Nephron progenitor cell (in vitro differentiated cells): ENCODE measurements around the gene SMCO4.

ENCODE experiments used
- DNase-seq: peaks from one replicate; pipeline ENCODE4 v3.0.0; 2021
- H3K27ac Mint-ChIP-seq: 2 replicates; pipeline ENCODE4 v1.8.0; 2021; ENCODE audit warnings: mild to moderate bottlenecking, moderate library complexity, mixed read lengths
- H3K27me3 Mint-ChIP-seq: 2 replicates; pipeline ENCODE4 v1.8.0; 2021; ENCODE audit warnings: mild to moderate bottlenecking, low read depth, mixed read lengths; ENCODE audit not compliant: poor library complexity
- H3K36me3 Mint-ChIP-seq: 2 replicates; pipeline ENCODE4 v1.8.0; 2021; ENCODE audit warnings: low read depth, mixed read lengths
- H3K4me1 Mint-ChIP-seq: 2 replicates; pipeline ENCODE4 v1.8.0; 2021; ENCODE audit warnings: mixed read lengths
- H3K4me3 Mint-ChIP-seq: 2 replicates; pipeline ENCODE4 v1.8.0; 2021; ENCODE audit warnings: mild to moderate bottlenecking, moderate library complexity, mixed read lengths
- H3K9me3 Mint-ChIP-seq: 2 replicates; pipeline ENCODE4 v1.8.0; 2021; ENCODE audit warnings: mild to moderate bottlenecking, moderate library complexity, mixed read lengths
- TF ChIP-seq, protein P1 (sequence below): fragments of 200-600 bp; sonication (generic); IDR thresholded peaks from 2 replicates; pipeline ENCODE4 v1.5.0; 2021; ENCODE audit warnings: antibody characterized with exemption

The SMCO4 gene

DNA sequence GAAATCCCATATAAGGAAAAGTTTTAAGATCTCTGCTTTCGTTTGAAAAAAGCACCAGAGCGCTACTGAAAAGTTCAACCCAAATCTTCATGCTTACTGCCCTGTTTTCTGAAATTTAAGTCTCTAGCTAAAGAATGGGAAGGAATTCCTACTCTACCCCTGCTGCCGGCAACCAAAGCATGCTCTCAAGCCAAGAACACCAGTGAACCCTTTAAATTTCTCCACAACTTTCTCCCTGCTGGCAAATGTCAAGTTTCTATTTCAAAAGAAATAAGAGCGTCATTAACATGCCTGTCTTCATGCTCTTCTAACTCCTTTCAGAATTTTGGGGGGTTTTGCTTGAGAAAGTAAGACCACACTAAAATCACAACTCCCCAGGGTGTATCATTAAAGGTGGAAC is 6.8 kb upstream of the SMCO4 start:
- Mint-ChIP-seq H3K4me1 (peaks cover 14% of the 10 kb centered on the region), H3K9me3 (no peaks in the 10 kb centered on the region), H3K4me3 (no peak overlapping the region), H3K27me3 (peaks cover 20% of the 10 kb centered on the region), H3K27ac (no peak overlapping the region), H3K36me3 (no peaks in the 10 kb centered on the region)
- TF ChIP-seq, protein P1, sequence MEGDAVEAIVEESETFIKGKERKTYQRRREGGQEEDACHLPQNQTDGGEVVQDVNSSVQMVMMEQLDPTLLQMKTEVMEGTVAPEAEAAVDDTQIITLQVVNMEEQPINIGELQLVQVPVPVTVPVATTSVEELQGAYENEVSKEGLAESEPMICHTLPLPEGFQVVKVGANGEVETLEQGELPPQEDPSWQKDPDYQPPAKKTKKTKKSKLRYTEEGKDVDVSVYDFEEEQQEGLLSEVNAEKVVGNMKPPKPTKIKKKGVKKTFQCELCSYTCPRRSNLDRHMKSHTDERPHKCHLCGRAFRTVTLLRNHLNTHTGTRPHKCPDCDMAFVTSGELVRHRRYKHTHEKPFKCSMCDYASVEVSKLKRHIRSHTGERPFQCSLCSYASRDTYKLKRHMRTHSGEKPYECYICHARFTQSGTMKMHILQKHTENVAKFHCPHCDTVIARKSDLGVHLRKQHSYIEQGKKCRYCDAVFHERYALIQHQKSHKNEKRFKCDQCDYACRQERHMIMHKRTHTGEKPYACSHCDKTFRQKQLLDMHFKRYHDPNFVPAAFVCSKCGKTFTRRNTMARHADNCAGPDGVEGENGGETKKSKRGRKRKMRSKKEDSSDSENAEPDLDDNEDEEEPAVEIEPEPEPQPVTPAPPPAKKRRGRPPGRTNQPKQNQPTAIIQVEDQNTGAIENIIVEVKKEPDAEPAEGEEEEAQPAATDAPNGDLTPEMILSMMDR, result no peak
- no peak for DNase-seq

DNA sequence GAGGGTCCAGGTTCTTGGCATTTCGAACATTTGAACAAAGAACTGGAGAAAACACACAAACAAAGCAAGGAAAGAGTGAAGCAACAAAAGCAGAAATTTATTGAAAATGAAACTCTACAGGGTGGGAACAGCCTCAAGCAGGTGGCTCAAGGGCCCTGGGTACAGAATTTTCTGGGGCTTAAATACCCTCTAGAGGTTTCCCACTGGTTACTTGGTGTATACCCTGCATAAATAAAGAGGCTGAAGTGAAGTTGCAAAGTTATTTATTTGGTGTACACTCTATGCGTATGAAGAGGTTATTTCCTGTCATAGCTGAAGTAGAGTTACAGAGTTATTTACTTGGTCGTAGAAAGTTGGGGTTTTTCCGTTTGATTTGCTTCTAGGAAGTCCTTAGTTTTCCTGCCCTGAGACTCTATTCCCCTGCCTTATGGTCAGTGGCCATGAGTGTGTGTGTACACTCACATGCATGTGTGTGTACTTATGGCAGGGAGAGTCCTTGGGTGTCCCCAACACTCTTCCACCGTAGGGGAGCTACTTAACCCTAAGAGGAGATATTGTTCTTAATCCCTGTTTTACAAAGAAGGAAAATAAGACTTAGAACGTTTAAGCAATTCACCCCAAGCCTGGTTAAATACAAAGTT is 5.6 kb upstream of the SMCO4 start:
- Mint-ChIP-seq H3K4me3 (no peak overlapping the region), H3K27me3 (peaks cover 25% of the 10 kb centered on the region), H3K4me1 (peaks cover 14% of the 10 kb centered on the region), H3K9me3 (no peaks in the 10 kb centered on the region), H3K36me3 (no peaks in the 10 kb centered on the region), H3K27ac (no peak overlapping the region)
- TF ChIP-seq, protein P1, result no peak
- DNase-seq, result no peak

DNA sequence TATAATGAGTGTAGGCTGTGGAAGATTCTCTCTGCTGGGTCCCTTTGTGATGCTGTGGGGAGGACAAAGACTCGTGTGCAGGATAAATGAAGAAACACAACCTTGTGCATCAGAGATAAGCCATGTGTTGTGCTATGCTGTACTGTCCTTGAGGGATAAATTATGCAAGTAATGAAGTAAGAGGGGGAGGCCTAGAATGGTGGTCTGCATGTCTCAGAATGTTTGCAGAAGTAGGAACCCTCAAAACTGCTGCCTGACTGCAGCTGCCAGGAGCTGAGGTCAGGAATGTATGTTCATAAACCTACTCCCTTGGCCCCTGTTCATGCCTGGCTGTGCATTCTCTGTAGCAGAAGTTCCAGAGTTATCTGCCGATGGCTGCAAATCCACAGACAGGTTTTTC is 4.6 kb upstream of the SMCO4 start:
- no peak for DNase-seq
- peaks cover 29% of the 10 kb centered on the region for H3K27me3 Mint-ChIP-seq
- peaks cover 19% of the 10 kb centered on the region for H3K4me1 Mint-ChIP-seq
- H3K36me3 Mint-ChIP-seq, result no peaks in the 10 kb centered on the region
- TF ChIP-seq, protein P1, result no peak
- no peak overlapping the region for H3K4me3 Mint-ChIP-seq
- H3K9me3 Mint-ChIP-seq, result no peaks in the 10 kb centered on the region
- no peak overlapping the region for H3K27ac Mint-ChIP-seq

DNA sequence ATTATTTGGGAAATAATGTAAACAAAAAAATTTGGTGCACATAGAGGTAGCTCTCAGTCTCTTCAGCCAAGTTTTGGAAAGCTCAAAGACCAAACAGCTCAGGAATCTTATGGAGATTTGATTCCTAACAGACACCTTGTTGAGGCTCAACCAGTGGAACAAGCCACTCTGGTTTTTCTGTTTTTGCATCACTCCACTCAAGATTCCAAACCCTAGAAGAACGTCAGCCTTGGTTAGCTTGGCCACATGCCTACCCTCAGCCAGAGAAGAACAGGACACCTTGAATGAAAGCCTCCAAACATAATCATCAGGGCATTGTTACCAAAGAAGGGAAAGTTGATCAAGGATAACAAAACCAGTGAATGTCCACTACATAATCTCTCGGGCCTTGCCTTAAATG is 3.8 kb upstream of the SMCO4 start:
- no peak for DNase-seq
- Mint-ChIP-seq H3K27ac (no peak overlapping the region), H3K9me3 (no peaks in the 10 kb centered on the region), H3K36me3 (no peaks in the 10 kb centered on the region), H3K4me1 (peaks cover 22% of the 10 kb centered on the region), H3K27me3 (peaks cover 29% of the 10 kb centered on the region), H3K4me3 (no peak overlapping the region)
- TF ChIP-seq, protein P1, result no peak

DNA sequence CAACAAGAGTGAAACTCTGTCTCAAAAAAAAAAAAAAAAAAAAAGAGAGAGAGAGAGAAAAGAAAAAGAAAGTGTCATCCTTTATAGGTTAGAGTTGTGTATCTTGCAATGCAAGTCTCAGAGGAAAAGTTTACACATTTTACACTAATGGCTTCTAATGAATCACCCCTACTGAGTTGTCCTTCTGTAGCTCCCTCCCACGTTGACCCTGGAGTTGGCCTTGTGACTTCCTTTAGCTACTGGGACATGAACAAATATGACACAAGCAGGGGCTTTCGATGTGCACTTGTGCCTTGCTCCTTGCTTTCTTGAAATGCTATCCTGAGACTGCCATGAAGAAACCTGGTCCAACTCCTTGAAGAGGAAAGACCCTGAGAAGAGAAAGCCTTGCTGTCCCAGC is 2.4 kb upstream of the SMCO4 start:
- H3K27me3 Mint-ChIP-seq, result peaks cover 31% of the 10 kb centered on the region
- peaks cover 27% of the 10 kb centered on the region for H3K4me1 Mint-ChIP-seq
- DNase-seq, result no peak
- TF ChIP-seq, protein P1, result no peak
- H3K27ac Mint-ChIP-seq, result no peak overlapping the region
- H3K36me3 Mint-ChIP-seq, result no peaks in the 10 kb centered on the region
- H3K4me3 Mint-ChIP-seq, result no peak overlapping the region
- no peaks in the 10 kb centered on the region for H3K9me3 Mint-ChIP-seq

DNA sequence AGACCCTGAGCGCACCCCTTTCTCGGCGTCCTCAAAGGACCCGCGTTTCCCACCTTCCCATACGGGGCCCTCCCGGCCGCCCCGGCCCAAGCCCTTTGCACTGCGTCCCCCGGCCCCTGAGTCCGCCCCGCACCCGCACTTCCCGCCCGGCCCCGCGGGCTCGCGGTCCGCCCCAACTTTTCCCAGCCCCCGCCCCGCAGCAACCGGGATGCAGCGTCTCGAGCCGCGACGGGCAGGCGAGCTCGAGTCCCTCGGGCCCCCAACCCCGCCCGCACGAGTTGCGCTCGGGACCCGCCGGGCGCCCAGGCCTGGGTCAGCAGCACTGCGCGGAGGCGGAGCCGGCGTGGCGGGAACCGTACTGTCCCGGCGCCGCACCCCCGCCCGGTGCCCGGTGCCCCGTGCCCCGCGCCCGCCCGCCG is 371 bp downstream of the SMCO4 start:
- no peak overlapping the region for H3K27ac Mint-ChIP-seq

More for the DNA sequence above, 371 bp downstream of the SMCO4 start:
- peaks cover 30% of the 10 kb centered on the region for H3K4me1 Mint-ChIP-seq
- TF ChIP-seq, protein P1, result no peak
- H3K9me3 Mint-ChIP-seq, result no peaks in the 10 kb centered on the region
- H3K27me3 Mint-ChIP-seq, result peaks cover 30% of the 10 kb centered on the region
- peak overlapping the region; percentile 85 for H3K4me3 Mint-ChIP-seq
- no peak for DNase-seq
- no peaks in the 10 kb centered on the region for H3K36me3 Mint-ChIP-seq
